GM21786 (cell line): Measurements from ENCODE around the gene KIF1A.
"Not testable (repeated sequence)": the region's sequence is repeated elsewhere in the genome, so short reads cannot be mapped to it uniquely, and the experiment has no call there.

ENCODE experiments used
- ATAC-seq: cut with Tn5 transposase; IDR thresholded peaks from one replicate; pipeline ENCODE4 v1.9.1; 2021; ENCODE audit not compliant: unreplicated experiment

KIF1A gene

GRCh38 chr2:240787521-240788472 lies 32.2 kb downstream of the KIF1A start:
- ATAC-seq, result no peak

GRCh38 chr2:240786871-240787311 lies 33.1 kb downstream of the KIF1A start:
- no peak for ATAC-seq

GRCh38 chr2:240786355-240786841 lies 33.6 kb downstream of the KIF1A start:
- ATAC-seq, result no peak

GRCh38 chr2:240785424-240786335 lies 34.3 kb downstream of the KIF1A start:
- no peak for ATAC-seq

GRCh38 chr2:240784629-240785423 lies 35.2 kb downstream of the KIF1A start:
- ATAC-seq, result no peak

GRCh38 chr2:240783819-240784621 lies 36.0 kb downstream of the KIF1A start:
- ATAC-seq, result no peak

- ATAC-seq, result no peak
Measured at GRCh38 chr2:240782886-240783818, 36.9 kb downstream of the KIF1A start.

GRCh38 chr2:240782221-240782885 lies 37.7 kb downstream of the KIF1A start:
- ATAC-seq, result no peak

- no peak for ATAC-seq
Measured at GRCh38 chr2:240781471-240782220, 38.4 kb downstream of the KIF1A start.

- ATAC-seq, result no peak
Measured at GRCh38 chr2:240780023-240780700, 39.9 kb downstream of the KIF1A start.

- not testable (repeated sequence) for ATAC-seq
Measured at GRCh38 chr2:240779250-240779832, 40.7 kb downstream of the KIF1A start.

GRCh38 chr2:240778426-240778825 lies 41.6 kb downstream of the KIF1A start:
- ATAC-seq, result no peak

- ATAC-seq, result no peak
Measured at GRCh38 chr2:240777456-240778212, 42.4 kb downstream of the KIF1A start.

- no peak for ATAC-seq
Measured at GRCh38 chr2:240775905-240776304, 44.1 kb downstream of the KIF1A start.

GRCh38 chr2:240774856-240775255 lies 45.2 kb downstream of the KIF1A start:
- ATAC-seq, result no peak

GRCh38 chr2:240769096-240769495 lies 50.9 kb downstream of the KIF1A start:
- ATAC-seq, result no peak
